Endodermal cell (in vitro differentiated cells): ENCODE results near the gene C9orf152. TPM values are rescaled to one million over a fixed set of nuclear protein-coding genes. Genes with fewer than 3 reads are reported as not detected.

ENCODE experiments used
- DNase-seq: peaks from one replicate; pipeline ENCODE4 v3.0.0-alpha.2; 2017
- H3K27ac ChIP-seq: 2 replicates; pipeline ENCODE4 v1.5.1; 2013; ENCODE audit warnings: mild to moderate bottlenecking, low read depth, low read length, moderate library complexity
- H3K27me3 ChIP-seq: 2 replicates; pipeline ENCODE4 v1.6.1; 2013; ENCODE audit warnings: mild to moderate bottlenecking, low read length, moderate library complexity; ENCODE audit not compliant: insufficient read depth, control insufficient read depth, poor library complexity, severe bottlenecking
- H3K36me3 ChIP-seq: 2 replicates; pipeline ENCODE4 v1.7.0; 2013; ENCODE audit warnings: mild to moderate bottlenecking, low read length, moderate library complexity; ENCODE audit not compliant: control insufficient read depth, insufficient read depth
- H3K4me1 ChIP-seq: one replicate; pipeline ENCODE4 v1.7.0; 2013; ENCODE audit warnings: low read length; ENCODE audit not compliant: control insufficient read depth, insufficient read depth
- H3K4me3 ChIP-seq: 2 replicates; pipeline ENCODE4 v1.5.1; 2013; ENCODE audit warnings: mild to moderate bottlenecking, low read length, moderate library complexity
- H3K9ac ChIP-seq: 2 replicates; pipeline ENCODE4 v1.6.1; 2013; ENCODE audit warnings: mild to moderate bottlenecking, low read length, moderate library complexity; ENCODE audit not compliant: poor library complexity, severe bottlenecking; ENCODE audit errors: extremely low read depth
- H3K9me3 ChIP-seq: 2 replicates; pipeline ENCODE4 v1.6.1; 2013; ENCODE audit warnings: mild to moderate bottlenecking, low read length, moderate library complexity; ENCODE audit not compliant: control insufficient read depth
- H3K27ac Mint-ChIP-seq: 2 replicates; pipeline ENCODE4 v1.8.0; 2020; ENCODE audit warnings: mixed read lengths
- H3K27me3 Mint-ChIP-seq: 2 replicates; pipeline ENCODE4 v1.8.0; 2021; ENCODE audit warnings: mild to moderate bottlenecking, mixed read lengths; ENCODE audit not compliant: insufficient read depth
- H3K36me3 Mint-ChIP-seq: 2 replicates; pipeline ENCODE4 v1.8.0; 2020; ENCODE audit warnings: low read depth, mixed read lengths
- H3K4me1 Mint-ChIP-seq: 2 replicates; pipeline ENCODE4 v1.8.0; 2020; ENCODE audit warnings: mixed read lengths
- H3K4me3 Mint-ChIP-seq: 2 replicates; pipeline ENCODE4 v1.8.0; 2020; ENCODE audit warnings: mild to moderate bottlenecking, moderate library complexity, mixed read lengths
- H3K9me3 Mint-ChIP-seq: 2 replicates; pipeline ENCODE4 v1.8.0; 2020; ENCODE audit warnings: mild to moderate bottlenecking, mixed read lengths
- CTCF ChIP-seq: fragments of 200-600 bp; sonication (generic); conservative IDR thresholded peaks from 2 replicates; pipeline ENCODE4 v1.5.0; 2021; ENCODE audit warnings: antibody characterized with exemption, mild to moderate bottlenecking
- WGBS, 2 experiments: methylation state at CpG; one replicate each; pipeline versions ENCODE4 v1.1.5 to v1.1.7; 2013; ENCODE audit warnings: missing lambda C conversion rate in 2 of 2, mixed read lengths in 1 of 2; ENCODE audit not compliant: insufficient coverage in 1 of 2, insufficient read length in 1 of 2; 5-methylcytosine and 5-hydroxymethylcytosine counted together
- total RNA-seq, 2 donors: library from RNA; stranded (reverse); fragmentation: NEBNext Ultra II Directional in 1 of 2; extraction: Animal tissue kit (Norgen Biotek cat#: 25700) in 1 of 2; gene quantifications; 2 replicates in 1 of 2; 3 replicates in 1 of 2; pipeline ENCODE4 v1.2.1, GENCODE V29; 2021

C9orf152 gene
- total RNA-seq, 2 donors from 2014 or later: not detected

- Histone ChIP-seq H3K27me3 (no peaks in the 10 kb centered on the region), H3K4me3 (no peak overlapping the region), H3K9me3 (no peaks in the 10 kb centered on the region), H3K27ac (no peak overlapping the region), H3K36me3 (peaks cover 5% of the 10 kb centered on the region), H3K9ac (no peak overlapping the region), H3K4me1 (no peaks in the 10 kb centered on the region)
- Mint-ChIP-seq H3K4me1 (peaks cover 3% of the 10 kb centered on the region), H3K36me3 (peaks cover 2% of the 10 kb centered on the region), H3K4me3 (no peak overlapping the region), H3K27ac (no peak overlapping the region), H3K27me3 (no peaks in the 10 kb centered on the region), H3K9me3 (no peaks in the 10 kb centered on the region)
- DNase-seq: no peak
- 94 to 95% methylated on average over 4 of the region's 4 CpGs for WGBS, 2 experiments
- TF ChIP-seq CTCF: no peak
Observed at GRCh38 chr9:110161940-110162339, 46.0 kb downstream of the C9orf152 start.

- Mint-ChIP-seq H3K36me3 (peaks cover 2% of the 10 kb centered on the region), H3K4me1 (peaks cover 3% of the 10 kb centered on the region), H3K27ac (no peak overlapping the region), H3K9me3 (no peaks in the 10 kb centered on the region), H3K4me3 (no peak overlapping the region), H3K27me3 (no peaks in the 10 kb centered on the region)
- peaks cover 5% of the 10 kb centered on the region for H3K36me3 ChIP-seq
- no peak overlapping the region for H3K27ac ChIP-seq
- 89 to 95% methylated on average over 7 of the region's 7 CpGs for WGBS, 2 experiments
- H3K27me3 ChIP-seq: no peaks in the 10 kb centered on the region
- H3K9ac ChIP-seq: no peak overlapping the region
- no peaks in the 10 kb centered on the region for H3K4me1 ChIP-seq
- no peaks in the 10 kb centered on the region for H3K9me3 ChIP-seq
- TF ChIP-seq CTCF: no peak
- H3K4me3 ChIP-seq: no peak overlapping the region
- DNase-seq: no peak
Observed at GRCh38 chr9:110160685-110161084, 47.3 kb downstream of the C9orf152 start.

- Histone ChIP-seq H3K27me3 (no peaks in the 10 kb centered on the region), H3K27ac (no peak overlapping the region), H3K9ac (no peak overlapping the region), H3K4me3 (no peak overlapping the region), H3K4me1 (no peaks in the 10 kb centered on the region), H3K36me3 (peaks cover 5% of the 10 kb centered on the region), H3K9me3 (no peaks in the 10 kb centered on the region)
- no peak for DNase-seq
- WGBS, 2 experiments: 90 to 100% methylated on average over 1 of the region's 1 CpG
- no peaks in the 10 kb centered on the region for H3K27me3 Mint-ChIP-seq
- no peak overlapping the region for H3K4me3 Mint-ChIP-seq
- H3K27ac Mint-ChIP-seq: no peak overlapping the region
- H3K36me3 Mint-ChIP-seq: peaks cover 2% of the 10 kb centered on the region
- H3K9me3 Mint-ChIP-seq: no peaks in the 10 kb centered on the region
- peaks cover 3% of the 10 kb centered on the region for H3K4me1 Mint-ChIP-seq
- TF ChIP-seq CTCF: no peak
Observed at GRCh38 chr9:110160123-110160522, 47.8 kb downstream of the C9orf152 start.
